DOHH2 (cell line): ENCODE results near the gene IGLON5.

ENCODE experiments used
- H3F3A ChIP-seq: fragments of 200-600 bp; sonication (generic), shearing (Covaris generic); 2 replicates; pipeline ENCODE4 v1.6.0; 2016; ENCODE audit warnings: antibody characterized with exemption, mild to moderate bottlenecking; ENCODE audit not compliant: control insufficient read depth, insufficient read depth
- H3K27ac ChIP-seq: fragments of 200-600 bp; sonication (generic); 2 replicates; pipeline ENCODE4 v1.5.1; 2014; ENCODE audit warnings: low read depth, mild to moderate bottlenecking, low read length, moderate library complexity
- H3K27me3 ChIP-seq: fragments of 200-600 bp; sonication (generic); 2 replicates; pipeline ENCODE4 v1.6.1; 2014; ENCODE audit warnings: mild to moderate bottlenecking, low read length, mixed read lengths; ENCODE audit not compliant: control insufficient read depth
- H3K36me3 ChIP-seq: fragments of 200-600 bp; sonication (generic); 2 replicates; pipeline ENCODE4 v1.6.1; 2014; ENCODE audit warnings: mild to moderate bottlenecking, low read length, moderate library complexity, mixed read lengths; ENCODE audit not compliant: control insufficient read depth
- H3K4me1 ChIP-seq: fragments of 200-600 bp; sonication (generic); 2 replicates; pipeline ENCODE4 v1.6.1; 2014; ENCODE audit warnings: mild to moderate bottlenecking, low read length, mixed read lengths; ENCODE audit not compliant: control insufficient read depth
- H3K4me2 ChIP-seq: fragments of 200-600 bp; sonication (generic); 2 replicates; pipeline ENCODE4 v1.6.0; 2014; ENCODE audit warnings: mild to moderate bottlenecking, low read length, moderate library complexity
- H3K4me3 ChIP-seq: fragments of 200-600 bp; sonication (generic); 2 replicates; pipeline ENCODE4 v1.5.1; 2014; ENCODE audit warnings: mild to moderate bottlenecking, low read length, mixed read lengths
- H3K79me2 ChIP-seq: fragments of 200-600 bp; sonication (generic); 2 replicates; pipeline ENCODE4 v1.6.1; 2014; ENCODE audit warnings: mild to moderate bottlenecking, low read length, mixed read lengths; ENCODE audit not compliant: control insufficient read depth
- H3K9me2 ChIP-seq: fragments of 200-600 bp; sonication (generic); replicated peaks from 2 replicates; pipeline ENCODE4 v1.6.1; 2014; ENCODE audit warnings: mild to moderate bottlenecking, low read length, mixed read lengths; ENCODE audit not compliant: control insufficient read depth
- H3K9me3 ChIP-seq: fragments of 200-600 bp; sonication (generic); 2 replicates; pipeline ENCODE4 v1.6.1; 2014; ENCODE audit warnings: antibody characterized with exemption, low read length, mixed read lengths; ENCODE audit not compliant: control insufficient read depth, insufficient read depth
- H4K20me1 ChIP-seq: fragments of 200-600 bp; sonication (generic); 2 replicates; pipeline ENCODE4 v1.6.0; 2014; ENCODE audit warnings: low read depth, mild to moderate bottlenecking, antibody characterized with exemption, low read length, moderate library complexity; ENCODE audit not compliant: control insufficient read depth, insufficient read depth
- CTCF ChIP-seq: fragments of 200-600 bp; sonication (generic); IDR thresholded peaks from one replicate; pipeline ENCODE4 v1.5.1; 2014; ENCODE audit warnings: antibody characterized with exemption, mild to moderate bottlenecking, low read depth, low read length; ENCODE audit not compliant: poor library complexity, severe bottlenecking
- EZH2phosphoT487 ChIP-seq: fragments of 200-600 bp; sonication (generic); IDR thresholded peaks from 2 replicates; pipeline ENCODE4 v1.6.1; 2017; ENCODE audit warnings: borderline replicate concordance, mild to moderate bottlenecking, antibody characterized with exemption, low read length, moderate library complexity, mixed read lengths

IGLON5 gene

GRCh38 chr19:51293571-51294210, 17.8 kb upstream of the IGLON5 start:
- Histone ChIP-seq H3K27ac (no peak overlapping the region), H3K4me1 (no peaks in the 10 kb centered on the region), H3K9me2 (no peaks in the 10 kb centered on the region), H3K4me2 (no peak overlapping the region), H3F3A (no peaks in the 10 kb centered on the region), H4K20me1 (no peaks in the 10 kb centered on the region), H3K79me2 (no peaks in the 10 kb centered on the region), H3K9me3 (no peaks in the 10 kb centered on the region), H3K36me3 (no peaks in the 10 kb centered on the region), H3K4me3 (no peak overlapping the region), H3K27me3 (peaks cover 6% of the 10 kb centered on the region)
- TF ChIP-seq EZH2phosphoT487 (no peak), CTCF (no peak)

GRCh38 chr19:51294211-51294976, 17.1 kb upstream of the IGLON5 start:
- Histone ChIP-seq H3K27ac (no peak overlapping the region), H3K9me3 (no peaks in the 10 kb centered on the region), H3K9me2 (no peaks in the 10 kb centered on the region), H3K27me3 (no peaks in the 10 kb centered on the region; the same call in 1 of the 2 replicates), H4K20me1 (no peaks in the 10 kb centered on the region), H3F3A (no peaks in the 10 kb centered on the region), H3K79me2 (no peaks in the 10 kb centered on the region), H3K4me2 (no peak overlapping the region), H3K4me1 (no peaks in the 10 kb centered on the region), H3K36me3 (no peaks in the 10 kb centered on the region), H3K4me3 (no peak overlapping the region)
- TF ChIP-seq EZH2phosphoT487 = no peak
- TF ChIP-seq CTCF = no peak

GRCh38 chr19:51294977-51295375, 16.5 kb upstream of the IGLON5 start:
- H3K9me3 ChIP-seq = no peaks in the 10 kb centered on the region
- H3K27me3 ChIP-seq = no peaks in the 10 kb centered on the region; the same call in 1 of the 2 replicates
- H3F3A ChIP-seq = no peaks in the 10 kb centered on the region
- H3K4me2 ChIP-seq = no peak overlapping the region
- no peak overlapping the region for H3K4me3 ChIP-seq
- H3K27ac ChIP-seq = no peak overlapping the region
- no peaks in the 10 kb centered on the region for H3K4me1 ChIP-seq
- H3K36me3 ChIP-seq = no peaks in the 10 kb centered on the region
- TF ChIP-seq CTCF (no peak), EZH2phosphoT487 (no peak)
- no peaks in the 10 kb centered on the region for H3K9me2 ChIP-seq
- H4K20me1 ChIP-seq = no peaks in the 10 kb centered on the region
- H3K79me2 ChIP-seq = no peaks in the 10 kb centered on the region
